ENCODE data around the gene ELOB.

ELOB gene

GRCh38 chr16:2817340-2818271 lies 40.5 kb upstream of the ELOB start:
- DNase-seq (ENCODE audit: insufficient read length, low spot score) (no peak), FAIRE-seq (no peak)
- TF ChIP-seq CTCF (IDR thresholded peaks at IDR 0.05; ENCODE audit: insufficient read depth, missing control alignments) = no peak

GRCh38 chr16:2816751-2817339 lies 39.8 kb upstream of the ELOB start, which contains the start of gene PRSS21:
Gene PRSS21, plus strand, starts transcription at chr16:2817237. Its CDS starts 32 bp downstream, at chr16:2817269.
- DNase-seq (ENCODE audit: insufficient read length, low spot score) (no peak), FAIRE-seq (no peak)
- no peak for TF ChIP-seq CTCF (IDR thresholded peaks at IDR 0.05; ENCODE audit: insufficient read depth, missing control alignments)

GRCh38 chr16:2815299-2815771 lies 38.3 kb upstream of the ELOB start:
- TF ChIP-seq CTCF (IDR thresholded peaks at IDR 0.05; ENCODE audit: insufficient read depth, missing control alignments) = no peak
- no peak for FAIRE-seq
- DNase-seq (ENCODE audit: insufficient read length, low spot score) = no peak

- no peak for TF ChIP-seq CTCF (IDR thresholded peaks at IDR 0.05; ENCODE audit: insufficient read depth, missing control alignments)
- DNase-seq (ENCODE audit: insufficient read length, low spot score) (no peak), FAIRE-seq (no peak)
Observed at GRCh38 chr16:2814551-2815298, 37.6 kb upstream of the ELOB start.

GRCh38 chr16:2813771-2814221 lies 36.7 kb upstream of the ELOB start:
- TF ChIP-seq CTCF (IDR thresholded peaks at IDR 0.05; ENCODE audit: insufficient read depth, missing control alignments) = no peak
- FAIRE-seq (no peak), DNase-seq (ENCODE audit: insufficient read length, low spot score) (no peak)

- DNase-seq (ENCODE audit: insufficient read length, low spot score) = no peak
- no peak for FAIRE-seq
- TF ChIP-seq CTCF (IDR thresholded peaks at IDR 0.05; ENCODE audit: insufficient read depth, missing control alignments) = no peak
Observed at GRCh38 chr16:2811703-2812471, 34.8 kb upstream of the ELOB start.
